HTERT RPE-1 (cell line): ENCODE data around the gene CLASP1.
"Not testable (repeated sequence)": the region's sequence is repeated elsewhere in the genome, so short reads cannot be mapped to it uniquely, and the experiment has no call there.

Experiments
- in situ Hi-C: fragments of 300-500 bp; cut with MboI; formaldehyde crosslinking; loops from 4 replicates; pipeline ENCODE4 v1.14.3; 2020; ENCODE audit warnings: low sequenced_read_pairs

Gene CLASP1

DNA sequence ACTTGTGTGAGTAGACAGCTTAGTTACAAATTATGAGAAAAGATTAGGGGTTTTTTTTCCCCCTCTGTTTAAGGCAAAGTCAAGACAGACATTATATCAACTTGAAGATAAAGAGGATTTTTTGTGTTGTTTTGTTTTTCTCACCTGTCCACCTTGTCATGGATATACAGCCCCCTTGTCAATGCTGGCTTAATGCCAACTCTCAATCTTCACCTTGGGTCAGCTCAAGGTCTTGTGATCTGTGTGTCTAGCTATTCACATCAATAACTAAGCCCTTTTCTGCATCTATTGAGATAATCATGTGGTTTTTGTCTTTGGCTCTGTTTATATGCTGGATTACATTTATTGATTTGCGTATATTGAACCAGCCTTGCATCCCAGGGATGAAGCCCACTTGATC, 211.0 kb downstream of the CLASP1 start:
- in situ Hi-C loops, result not testable (repeated sequence)

DNA sequence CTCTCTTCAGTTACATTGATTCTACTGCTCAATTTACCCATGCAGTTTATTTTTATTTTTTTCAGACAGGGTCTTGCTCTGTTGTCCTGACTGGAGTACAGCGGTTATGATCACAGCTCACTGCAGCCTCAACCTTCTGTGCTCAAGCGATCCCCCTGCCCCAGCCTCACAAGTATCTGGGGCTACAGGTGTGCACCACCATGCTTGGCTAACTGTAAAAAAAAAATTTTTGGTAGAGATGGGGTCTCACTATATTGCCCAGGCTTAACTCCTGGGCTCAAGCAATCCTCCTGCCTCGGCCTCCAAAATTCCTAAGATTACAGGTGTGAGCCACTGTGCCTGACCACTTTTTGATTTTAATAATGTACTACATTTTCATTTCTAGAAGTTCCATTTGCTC, 212.3 kb downstream of the CLASP1 start:
- in situ Hi-C loops, result no loop called here

DNA sequence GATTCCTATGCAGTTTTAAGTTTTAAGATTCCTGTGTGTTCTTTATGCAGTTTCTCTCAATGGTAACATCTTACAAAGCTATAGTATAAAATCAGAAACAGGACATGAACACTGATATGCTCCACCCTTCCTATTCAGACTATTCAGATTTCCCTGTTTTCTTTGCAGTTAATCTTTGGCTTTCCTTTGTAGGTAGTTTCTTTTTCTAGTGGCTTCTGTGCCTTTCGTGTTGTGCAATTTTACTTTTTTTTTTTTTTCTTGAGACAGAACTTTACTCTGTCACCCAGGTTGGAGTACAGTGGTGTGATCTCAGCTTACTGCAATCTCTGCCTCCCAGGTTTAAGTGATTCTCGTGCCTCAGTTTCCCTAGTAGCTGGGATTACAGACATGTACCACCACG, 213.5 kb downstream of the CLASP1 start:
- in situ Hi-C loops, result no loop called here

DNA sequence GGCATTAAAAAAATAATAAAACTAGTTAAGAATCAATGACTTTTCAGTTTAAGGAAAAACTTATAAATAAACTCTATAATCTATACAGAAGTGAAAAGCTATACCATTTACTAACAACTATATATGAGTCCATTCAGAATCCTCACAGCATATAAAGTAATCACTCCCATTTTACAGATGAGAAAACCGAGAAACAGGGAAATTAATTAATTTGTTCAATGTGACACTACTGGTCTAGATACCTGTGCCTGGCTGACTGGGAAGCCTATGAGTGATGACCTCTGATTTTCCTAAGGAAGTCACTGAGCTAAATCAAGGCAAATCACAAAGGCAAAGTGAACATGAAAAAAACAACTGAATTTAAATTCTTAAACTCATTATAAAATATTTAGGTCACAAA, 218.0 kb downstream of the CLASP1 start:
- in situ Hi-C loops, result no loop called here

DNA sequence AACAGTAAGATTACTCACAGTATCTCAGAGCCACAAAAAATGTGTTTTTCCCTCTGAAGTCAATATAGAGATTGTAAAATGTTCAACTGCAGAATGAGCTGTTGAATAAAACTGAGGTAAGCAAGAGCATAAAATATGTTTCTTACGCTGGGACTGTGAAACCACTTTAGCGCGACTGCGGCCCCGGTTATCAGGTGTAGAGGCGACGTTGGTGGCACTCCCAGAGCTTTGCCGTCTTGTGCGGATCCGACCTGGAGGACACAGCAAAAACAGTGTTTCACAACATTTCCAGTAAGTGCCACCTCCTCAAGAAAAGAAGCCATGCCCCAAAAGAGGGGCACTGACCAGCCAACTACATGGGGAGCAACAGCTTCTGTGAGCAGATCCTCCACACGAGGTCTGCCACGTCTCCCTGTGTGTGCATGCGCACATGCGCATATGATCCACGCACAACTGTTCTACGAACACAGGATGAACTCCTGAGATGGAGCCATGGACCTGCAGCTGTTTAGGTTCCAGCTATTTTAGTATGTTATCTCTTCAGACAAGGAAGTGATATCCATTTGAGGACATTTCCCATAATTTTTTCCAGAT, 219.2 kb downstream of the CLASP1 start:
- in situ Hi-C loops, result no loop called here

DNA sequence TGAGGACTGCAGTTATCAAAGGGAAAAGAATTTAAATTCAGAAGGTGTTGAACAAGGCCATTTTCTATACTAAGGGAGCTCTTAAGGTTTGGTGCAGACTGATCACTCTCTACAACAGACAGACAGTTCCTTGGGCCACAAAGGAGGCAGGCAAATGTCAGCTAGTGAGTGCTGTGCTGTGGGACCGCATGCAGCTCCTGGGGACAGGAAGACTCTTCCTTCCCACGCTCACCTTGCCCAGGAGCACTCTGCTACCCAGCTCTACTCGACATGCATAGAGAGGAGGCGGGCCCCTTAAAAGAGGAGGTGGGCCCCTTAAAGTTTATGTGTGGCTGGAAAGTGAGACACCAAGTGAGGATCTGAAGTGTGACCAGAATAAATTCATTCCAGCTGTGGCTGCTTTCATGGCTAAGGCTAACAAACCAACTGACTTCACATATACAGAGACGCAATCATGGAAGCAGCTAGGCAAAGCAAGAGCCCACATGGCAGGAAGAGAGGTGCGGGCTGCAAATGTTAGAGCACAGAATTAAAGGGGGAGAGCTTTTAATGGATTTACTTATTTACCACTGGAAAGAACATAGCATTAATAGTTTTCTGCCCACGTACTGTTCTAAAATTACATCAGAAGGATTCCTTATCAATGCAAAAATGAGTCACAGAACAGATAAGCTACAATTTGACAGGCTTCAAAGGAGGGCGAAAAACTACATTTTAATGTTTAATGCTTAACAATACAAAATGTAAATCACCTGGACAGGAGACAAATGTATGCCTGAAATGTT, 220.0 kb downstream of the CLASP1 start:
- in situ Hi-C loops, result no loop called here

DNA sequence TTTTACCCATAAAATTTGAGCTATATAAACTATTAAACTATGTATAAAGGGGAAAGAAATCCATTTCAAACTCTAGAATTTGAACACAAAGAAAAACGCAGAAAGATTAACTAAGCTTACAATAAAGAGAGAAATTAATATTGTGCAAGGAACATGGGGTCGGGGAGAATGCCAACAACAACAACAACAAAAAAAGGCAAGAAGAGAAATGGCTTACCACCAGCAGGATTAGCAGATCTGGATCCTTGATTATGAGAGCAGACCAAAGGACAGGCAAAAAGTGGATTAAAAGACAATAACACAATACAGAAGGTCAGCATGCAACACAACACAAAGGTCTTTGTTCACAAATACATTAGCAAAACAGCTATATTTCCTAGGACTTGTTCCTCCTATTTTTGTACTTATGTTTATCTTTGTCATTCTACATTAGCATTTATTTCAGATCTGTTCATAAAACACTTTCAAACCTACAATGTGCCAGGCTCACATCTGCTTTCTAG, 222.0 kb downstream of the CLASP1 start:
- in situ Hi-C loops, result no loop called here

DNA sequence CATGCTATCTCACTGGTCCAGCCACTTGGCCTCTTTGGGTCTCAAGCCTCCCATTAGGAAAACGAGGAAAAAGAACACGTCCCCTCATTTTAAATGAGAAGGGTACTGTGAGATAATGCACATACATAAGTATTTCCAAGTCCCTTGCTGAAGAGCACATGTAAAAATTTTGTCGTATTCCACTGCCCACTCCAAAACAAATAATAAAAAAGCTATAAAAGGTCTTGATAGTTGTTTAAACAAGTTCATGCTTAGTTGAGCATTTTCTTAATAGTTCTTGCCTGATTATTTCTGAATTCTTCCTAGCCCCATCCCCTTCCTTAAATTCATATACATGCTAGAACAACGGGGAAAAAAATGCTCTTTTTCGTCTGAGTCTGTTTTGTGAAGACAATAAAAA, 228.8 kb downstream of the CLASP1 start:
- in situ Hi-C loops, result no loop called here

DNA sequence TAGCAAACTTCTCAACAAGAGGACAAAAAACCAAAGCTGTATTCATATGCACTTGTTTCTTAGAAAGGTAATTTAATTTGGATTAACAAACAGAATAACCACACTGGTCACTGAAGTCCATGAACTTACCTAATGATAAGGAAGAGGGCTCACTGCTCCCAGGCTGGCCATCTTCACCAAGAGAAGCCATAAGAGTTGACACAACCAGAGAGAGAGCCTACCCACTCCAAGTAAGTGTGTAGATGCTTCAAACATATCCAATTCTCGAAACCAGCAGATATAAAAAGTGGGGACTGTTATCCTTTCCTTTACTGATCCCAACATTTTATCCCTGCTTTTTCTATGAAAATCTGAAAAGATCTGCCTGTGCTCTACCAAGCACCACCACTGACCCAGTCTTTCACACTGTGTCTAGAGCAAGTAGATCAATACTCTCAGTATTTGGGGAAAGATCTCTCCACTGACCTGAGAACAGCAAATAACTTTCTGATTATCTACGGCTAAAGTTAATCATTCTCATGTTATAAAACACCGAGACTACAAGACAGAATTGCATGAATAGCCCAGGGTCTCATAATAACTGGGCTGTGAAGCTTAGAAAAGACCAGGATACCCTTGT, 230.1 kb downstream of the CLASP1 start:
- in situ Hi-C loops, result no loop called here

DNA sequence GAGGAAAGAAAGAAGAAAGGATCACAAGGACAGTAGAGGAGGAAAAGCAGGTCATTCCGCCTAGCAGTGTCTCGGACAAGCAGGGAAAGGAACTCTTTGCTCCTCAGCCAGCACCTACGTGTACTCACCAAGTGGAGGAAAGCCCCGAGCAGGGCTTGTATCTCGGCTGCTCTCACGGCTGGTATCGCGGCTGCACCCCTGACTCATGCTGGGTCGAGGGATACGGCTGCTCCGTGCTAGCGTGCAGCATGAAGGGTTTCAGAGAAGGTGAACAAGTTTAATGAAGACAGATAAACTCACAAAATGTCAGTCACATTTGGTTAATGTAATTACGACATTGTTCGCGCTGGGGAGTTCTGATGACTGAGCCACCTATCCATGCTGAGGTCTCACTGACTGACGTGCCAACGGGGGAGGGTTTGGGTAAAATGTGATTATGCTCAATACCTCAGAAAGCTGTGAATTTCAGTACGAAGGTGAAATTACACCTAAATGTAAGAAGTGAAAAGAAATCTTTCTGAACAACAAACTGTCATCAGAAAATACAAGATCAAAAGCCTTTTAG, 230.7 kb downstream of the CLASP1 start:
- in situ Hi-C loops, result no loop called here

DNA sequence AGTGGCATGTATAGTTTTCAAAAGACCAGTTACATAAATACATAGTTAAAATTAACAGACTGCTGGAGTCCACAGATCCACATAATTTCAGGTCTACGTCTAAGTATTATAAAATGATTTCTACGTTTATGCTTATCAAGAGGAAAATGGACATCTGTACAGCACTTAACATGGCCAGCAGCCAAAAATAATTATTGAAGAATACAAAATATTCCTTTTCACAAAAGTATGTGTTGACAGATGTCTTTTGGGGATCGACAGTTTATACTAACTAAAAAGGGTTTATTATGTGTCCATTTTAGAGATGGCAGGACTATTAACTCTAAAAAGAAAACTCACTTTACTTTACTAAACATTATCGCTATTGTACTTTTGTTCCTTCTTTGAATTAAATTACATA, 231.4 kb downstream of the CLASP1 start:
- in situ Hi-C loops, result no loop called here

DNA sequence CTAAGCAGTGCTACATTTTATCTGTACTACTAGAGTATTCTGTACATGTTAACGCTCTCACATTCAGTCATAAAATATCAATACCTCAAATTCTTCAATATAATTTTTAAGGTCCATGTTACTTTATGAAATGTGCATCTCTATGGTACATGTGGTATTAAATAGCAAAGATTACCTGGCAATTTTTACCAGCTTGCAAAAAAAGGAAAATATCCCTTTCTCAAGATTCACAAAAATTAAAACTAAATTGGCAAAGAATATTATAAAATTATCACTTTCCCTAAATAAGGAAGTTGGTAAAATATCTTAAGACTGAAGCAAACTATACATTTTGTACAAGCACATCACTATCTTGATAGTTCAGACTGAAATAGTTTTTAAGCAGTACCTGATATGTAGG, 233.5 kb downstream of the CLASP1 start:
- in situ Hi-C loops, result no loop called here

DNA sequence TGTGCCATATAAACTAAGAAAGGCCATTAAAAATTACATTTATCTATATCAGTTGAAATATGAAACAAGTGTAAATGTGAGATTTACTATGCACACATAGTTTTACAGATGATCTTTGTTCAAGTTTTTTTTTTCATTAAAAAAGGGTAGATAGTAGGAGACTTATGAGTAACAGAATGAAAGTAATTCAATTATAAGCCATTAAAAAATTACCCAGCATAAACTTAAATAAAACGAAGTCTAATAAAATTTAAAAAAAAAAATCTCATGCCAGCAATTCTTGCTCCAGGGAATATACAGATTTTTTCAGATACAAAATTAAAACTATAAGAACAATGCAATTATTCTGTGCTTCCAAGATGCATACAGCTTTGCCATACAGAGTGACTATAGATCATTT, 236.9 kb downstream of the CLASP1 start:
- in situ Hi-C loops, result no loop called here

DNA sequence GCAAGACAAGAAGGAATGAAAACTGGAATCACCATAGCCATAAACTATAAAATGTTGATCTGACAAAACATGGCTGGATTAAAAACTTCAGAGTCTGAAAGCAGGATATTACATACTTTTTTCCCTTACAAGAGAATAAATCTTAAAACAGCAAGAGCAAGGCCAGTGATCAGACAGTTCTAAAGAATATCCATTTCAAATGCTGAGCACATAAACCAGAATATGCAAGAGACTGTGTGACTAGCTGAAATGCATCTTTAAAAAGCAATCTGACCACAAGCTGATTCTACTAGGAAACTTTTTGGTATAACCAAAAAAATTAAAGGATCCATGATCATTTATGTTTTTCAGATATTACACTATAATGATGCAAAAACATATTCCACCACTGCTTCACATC, 239.3 kb downstream of the CLASP1 start:
- in situ Hi-C loops, result no loop called here

DNA sequence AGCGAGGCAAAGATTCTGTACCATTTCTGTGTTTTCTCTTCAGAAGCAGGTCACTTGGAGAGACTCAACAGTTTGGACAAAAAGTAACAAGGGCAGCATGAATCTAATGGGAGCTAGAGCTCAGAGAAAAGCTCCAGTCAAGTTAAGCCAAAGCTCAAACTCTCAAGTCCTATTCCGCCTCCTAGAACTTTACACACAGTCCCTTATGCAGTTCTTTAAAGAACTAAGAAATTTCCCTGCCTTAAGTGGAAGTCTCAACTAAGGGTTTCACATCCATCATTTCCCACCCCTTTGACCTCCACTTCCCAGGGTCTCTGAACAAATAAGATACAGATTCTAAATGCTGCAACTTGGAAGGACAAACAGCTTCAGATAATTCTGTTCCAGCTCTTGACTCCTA, 239.9 kb downstream of the CLASP1 start:
- in situ Hi-C loops, result no loop called here

DNA sequence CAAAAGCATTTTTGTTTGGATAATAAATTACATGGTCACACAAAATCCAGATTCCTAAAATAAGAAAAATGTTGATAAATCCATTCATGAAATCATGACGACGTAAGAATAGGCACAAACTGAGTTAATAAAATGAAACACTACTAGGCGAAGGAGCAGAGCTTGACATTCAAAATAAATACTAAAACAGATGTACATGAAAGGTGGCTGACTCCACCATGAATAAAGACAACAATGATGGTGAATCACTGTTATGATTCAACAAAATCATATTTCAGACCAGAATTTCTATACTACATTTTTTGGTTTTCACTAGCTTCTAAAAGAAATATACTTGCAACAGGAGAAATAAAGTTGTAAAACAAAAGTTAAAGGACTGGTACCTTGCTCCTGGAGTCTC, 240.6 kb downstream of the CLASP1 start:
- in situ Hi-C loops, result no loop called here

DNA sequence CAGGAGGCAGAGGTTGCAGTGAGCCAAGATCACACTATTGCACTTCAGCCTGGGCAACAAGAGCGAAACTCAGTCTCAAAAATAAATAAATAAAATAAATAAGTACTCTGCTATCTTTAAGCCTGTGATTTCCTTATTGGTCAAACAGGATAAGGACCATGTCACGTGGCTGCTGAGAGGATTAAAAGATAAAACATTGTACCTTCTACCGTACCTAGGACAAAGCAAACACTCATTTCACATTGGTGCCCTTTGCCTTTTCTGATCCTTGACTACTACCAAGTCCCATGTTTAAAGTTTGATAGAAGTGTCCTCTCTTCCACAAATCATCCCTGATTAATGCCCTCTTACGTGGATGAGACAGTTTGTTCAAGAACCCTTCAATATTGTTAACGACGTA, 244.0 kb downstream of the CLASP1 start:
- in situ Hi-C loops, result no loop called here

DNA sequence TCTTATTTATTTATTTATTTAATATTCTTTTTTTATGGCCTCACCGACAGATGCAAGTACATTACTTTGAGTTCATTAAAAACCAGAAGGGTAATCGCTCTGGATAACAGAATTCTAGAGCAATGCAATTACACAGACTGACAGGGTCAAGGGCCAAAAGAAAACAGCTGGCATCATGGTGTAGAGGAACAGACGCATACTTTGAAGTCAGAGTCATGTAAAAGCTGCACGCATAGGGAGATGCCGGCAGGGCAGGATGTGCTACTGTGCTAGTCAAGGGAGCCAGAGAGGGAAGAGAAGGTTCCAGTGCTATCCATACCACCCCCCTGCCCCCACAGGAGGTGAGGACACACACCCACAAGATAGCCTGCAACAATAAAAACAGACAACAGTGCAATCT, 249.1 kb downstream of the CLASP1 start:
- in situ Hi-C loops, result no loop called here

DNA sequence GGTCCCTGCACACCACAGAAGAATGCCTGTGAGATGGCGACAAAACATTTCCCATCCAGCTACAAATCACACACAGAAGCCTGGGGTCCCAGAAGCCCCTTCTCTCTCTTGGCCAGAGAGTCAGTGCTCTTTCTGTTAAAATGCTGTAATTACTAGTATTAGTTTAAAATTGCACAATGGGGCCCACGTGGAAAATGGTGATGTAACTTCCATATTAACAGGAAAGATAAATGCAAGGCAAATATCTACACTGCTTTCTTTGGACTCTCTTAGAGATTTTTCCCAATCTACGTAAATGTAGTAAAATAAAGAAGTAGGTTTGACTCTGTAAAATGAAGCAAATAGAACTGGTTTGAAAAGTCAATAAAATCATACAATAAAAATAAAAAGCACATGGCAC, 250.4 kb downstream of the CLASP1 start:
- in situ Hi-C loops, result no loop called here

DNA sequence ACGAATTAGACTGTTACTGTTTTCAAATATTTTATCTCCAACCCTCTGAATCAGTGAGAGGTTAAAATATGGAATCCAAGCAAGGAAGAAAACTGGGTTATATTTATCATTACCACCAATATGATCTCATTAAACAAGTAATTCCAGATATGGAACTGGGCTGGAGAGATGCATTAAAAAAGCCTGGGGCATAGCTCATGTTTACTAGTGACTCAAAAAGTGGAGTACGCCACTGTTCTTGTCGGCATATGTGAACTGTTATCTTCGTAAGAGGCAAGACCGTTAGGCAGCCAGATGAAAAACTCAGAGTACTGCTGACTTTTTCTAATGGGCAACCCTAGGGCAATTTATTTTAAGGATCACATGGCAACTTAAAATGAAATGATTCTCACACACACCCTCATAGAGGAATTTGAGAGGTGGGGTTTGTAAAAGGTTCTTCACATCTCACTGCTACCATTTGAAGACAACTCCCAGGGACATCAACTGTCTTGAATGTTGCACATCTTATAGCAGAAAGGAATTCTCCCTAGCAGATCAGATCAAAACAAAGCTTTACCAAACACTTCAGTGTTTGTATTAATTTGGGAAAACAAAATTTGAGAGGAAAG, 259.1 kb downstream of the CLASP1 start:
- in situ Hi-C loops, result no loop called here

DNA sequence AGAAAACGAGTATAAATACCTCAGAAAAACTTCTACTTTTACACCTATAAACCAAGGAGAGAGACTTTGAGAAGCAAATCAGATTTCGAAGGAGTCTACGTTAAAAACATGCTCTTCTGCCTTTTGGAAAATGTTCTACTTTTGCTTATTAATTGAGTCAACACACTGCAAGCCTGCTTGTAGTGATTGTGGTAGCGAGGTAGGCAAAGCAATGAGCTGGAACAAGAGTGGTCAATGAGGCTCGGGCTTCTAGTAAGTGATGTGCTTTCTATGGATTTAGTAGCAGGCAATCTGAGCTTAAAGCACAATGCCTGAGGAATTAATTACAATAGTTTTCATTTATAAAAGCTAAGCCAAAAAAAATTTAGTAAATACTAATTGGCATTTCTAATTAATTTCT, 260.9 kb downstream of the CLASP1 start:
- in situ Hi-C loops, result no loop called here
